ENCODE measurements around the gene SH2D5.

SH2D5 gene

GRCh38 chr1:20703124-20703756 is 29.3 kb downstream of the SH2D5 start:
- TF ChIP-seq, protein P1, sequence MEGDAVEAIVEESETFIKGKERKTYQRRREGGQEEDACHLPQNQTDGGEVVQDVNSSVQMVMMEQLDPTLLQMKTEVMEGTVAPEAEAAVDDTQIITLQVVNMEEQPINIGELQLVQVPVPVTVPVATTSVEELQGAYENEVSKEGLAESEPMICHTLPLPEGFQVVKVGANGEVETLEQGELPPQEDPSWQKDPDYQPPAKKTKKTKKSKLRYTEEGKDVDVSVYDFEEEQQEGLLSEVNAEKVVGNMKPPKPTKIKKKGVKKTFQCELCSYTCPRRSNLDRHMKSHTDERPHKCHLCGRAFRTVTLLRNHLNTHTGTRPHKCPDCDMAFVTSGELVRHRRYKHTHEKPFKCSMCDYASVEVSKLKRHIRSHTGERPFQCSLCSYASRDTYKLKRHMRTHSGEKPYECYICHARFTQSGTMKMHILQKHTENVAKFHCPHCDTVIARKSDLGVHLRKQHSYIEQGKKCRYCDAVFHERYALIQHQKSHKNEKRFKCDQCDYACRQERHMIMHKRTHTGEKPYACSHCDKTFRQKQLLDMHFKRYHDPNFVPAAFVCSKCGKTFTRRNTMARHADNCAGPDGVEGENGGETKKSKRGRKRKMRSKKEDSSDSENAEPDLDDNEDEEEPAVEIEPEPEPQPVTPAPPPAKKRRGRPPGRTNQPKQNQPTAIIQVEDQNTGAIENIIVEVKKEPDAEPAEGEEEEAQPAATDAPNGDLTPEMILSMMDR (conservative IDR thresholded peaks at IDR 0.05; ENCODE audit: low read depth), result no peak
- POLR2A ChIA-PET (ENCODE audit: low non-redundant PET), result no interaction called here
- DNase-seq (ENCODE audit: low spot score), result no peak
- CTCF ChIA-PET, result interaction anchor here (0.6 kb wide), 1 partner anchor 16 kb away, joined by 3 read pairs; no protein-coding TSS in a partner anchor
- H3K27ac ChIP-seq, result no peak overlapping the region

GRCh38 chr1:20702416-20702815 is 30.1 kb downstream of the SH2D5 start:
- CTCF ChIA-PET, result interaction anchor here (0.6 kb wide), 1 partner anchor 17 kb away, joined by 3 read pairs; no protein-coding TSS in a partner anchor
- POLR2A ChIA-PET (ENCODE audit: low non-redundant PET), result no interaction called here
- H3K27ac ChIP-seq, result no peak overlapping the region
- no peak for DNase-seq (ENCODE audit: low spot score)
- TF ChIP-seq, protein P1 (conservative IDR thresholded peaks at IDR 0.05; ENCODE audit: low read depth), result no peak

DNA sequence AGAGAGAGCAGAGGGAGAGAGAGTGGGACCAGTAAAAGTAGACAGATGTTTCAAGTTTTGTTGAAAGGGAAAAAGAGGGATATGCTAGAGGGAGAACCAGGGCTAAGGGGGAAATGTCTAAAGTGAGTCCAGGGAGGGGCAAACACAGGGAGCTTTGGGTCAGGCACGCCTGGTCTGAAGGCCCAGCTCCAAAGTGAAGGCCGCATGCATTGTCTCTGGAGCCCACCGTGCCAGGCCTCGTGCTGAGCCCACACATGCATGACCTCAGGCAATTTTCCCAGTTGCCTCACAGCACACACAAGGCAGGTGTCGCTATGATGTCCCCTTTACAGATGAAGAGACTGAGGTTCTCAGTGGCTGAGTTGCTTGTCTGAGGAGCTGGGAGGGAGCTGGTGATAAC is 30.7 kb downstream of the SH2D5 start:
- TF ChIP-seq, protein P1 (conservative IDR thresholded peaks at IDR 0.05; ENCODE audit: low read depth), result no peak
- CTCF ChIA-PET, result no interaction called here
- no peak overlapping the region for H3K27ac ChIP-seq
- no peak for DNase-seq (ENCODE audit: low spot score)
- POLR2A ChIA-PET (ENCODE audit: low non-redundant PET), result no interaction called here

DNA sequence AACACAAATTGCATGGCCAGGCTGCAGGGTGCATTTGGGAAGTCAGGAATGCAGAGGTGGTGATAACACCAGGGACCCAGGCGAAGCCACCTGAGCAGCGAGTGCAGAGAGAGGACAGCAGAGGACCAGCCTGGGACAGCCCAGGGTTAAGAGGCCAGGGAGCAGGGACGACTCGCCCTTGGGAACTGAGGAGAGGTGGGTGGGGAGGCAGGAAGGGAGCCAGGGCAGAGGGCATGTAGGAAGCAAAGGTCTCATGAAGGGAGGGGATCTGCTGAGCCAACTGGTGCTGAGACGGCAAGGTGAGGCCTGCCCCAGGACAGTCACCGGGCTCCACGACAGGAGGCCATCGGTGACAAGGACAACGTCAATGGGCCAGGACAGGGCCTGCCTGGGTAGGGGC is 31.1 kb downstream of the SH2D5 start:
- no peak for DNase-seq (ENCODE audit: low spot score)
- ChIA-PET CTCF (no interaction called here), POLR2A (ENCODE audit: low non-redundant PET) (no interaction called here)
- H3K27ac ChIP-seq, result no peak overlapping the region
- TF ChIP-seq, protein P1 (conservative IDR thresholded peaks at IDR 0.05; ENCODE audit: low read depth), result no peak

GRCh38 chr1:20700636-20701215 is 31.8 kb downstream of the SH2D5 start:
- POLR2A ChIA-PET (ENCODE audit: low non-redundant PET), result no interaction called here

DNA sequence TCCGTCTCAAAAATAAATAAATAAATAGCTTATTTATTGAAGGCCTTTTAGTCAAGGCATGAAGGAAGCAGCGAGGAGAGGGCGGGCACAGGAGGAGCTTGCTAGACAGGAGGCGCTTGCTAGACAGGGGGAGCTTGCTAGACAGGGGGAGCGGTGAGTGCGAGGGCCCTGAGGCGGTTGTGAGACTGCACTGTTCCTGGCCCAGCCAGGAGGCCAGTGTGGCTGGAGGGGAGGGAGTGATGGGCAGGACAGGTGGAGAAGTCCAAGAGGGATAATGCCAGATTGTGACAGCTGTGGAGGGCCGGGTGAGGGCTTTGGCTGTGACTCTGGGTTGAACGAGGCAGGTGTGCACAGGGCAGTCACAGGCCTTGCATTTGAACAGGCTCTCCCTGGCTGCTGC is 32.9 kb downstream of the SH2D5 start:
- no peak for DNase-seq (ENCODE audit: low spot score)
- ChIA-PET CTCF (no interaction called here), POLR2A (ENCODE audit: low non-redundant PET) (no interaction called here)
- TF ChIP-seq, protein P1 (conservative IDR thresholded peaks at IDR 0.05; ENCODE audit: low read depth), result no peak
- 0 out of 2 replicates have a peak overlapping the region, but pooled peaks have one; percentile 4 for H3K27ac ChIP-seq

More at GRCh38 chr1:20700636-20701215, 31.8 kb downstream of the SH2D5 start:
- TF ChIP-seq, protein P1 (conservative IDR thresholded peaks at IDR 0.05; ENCODE audit: low read depth), result no peak
- CTCF ChIA-PET, result no interaction called here
- DNase-seq (ENCODE audit: low spot score), result no peak
- no peak overlapping the region for H3K27ac ChIP-seq

Measured in RWPE1 (cell line).